Activated CD4-positive, alpha-beta T cell treated with anti-CD3 and anti-CD28 coated beads, Interleukin-2, amount 50 U/mL, for 16 hours (primary cell): Measurements from ENCODE around the gene RNF183.
A peak's percentile ranks its signal among the peaks of the same experiment; 100 is the strongest.

Experiments used
- DNase-seq: peaks from one replicate; pipeline ENCODE4 v3.0.0-alpha.2; 2020

Gene RNF183, protein sequence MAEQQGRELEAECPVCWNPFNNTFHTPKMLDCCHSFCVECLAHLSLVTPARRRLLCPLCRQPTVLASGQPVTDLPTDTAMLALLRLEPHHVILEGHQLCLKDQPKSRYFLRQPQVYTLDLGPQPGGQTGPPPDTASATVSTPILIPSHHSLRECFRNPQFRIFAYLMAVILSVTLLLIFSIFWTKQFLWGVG

DNA sequence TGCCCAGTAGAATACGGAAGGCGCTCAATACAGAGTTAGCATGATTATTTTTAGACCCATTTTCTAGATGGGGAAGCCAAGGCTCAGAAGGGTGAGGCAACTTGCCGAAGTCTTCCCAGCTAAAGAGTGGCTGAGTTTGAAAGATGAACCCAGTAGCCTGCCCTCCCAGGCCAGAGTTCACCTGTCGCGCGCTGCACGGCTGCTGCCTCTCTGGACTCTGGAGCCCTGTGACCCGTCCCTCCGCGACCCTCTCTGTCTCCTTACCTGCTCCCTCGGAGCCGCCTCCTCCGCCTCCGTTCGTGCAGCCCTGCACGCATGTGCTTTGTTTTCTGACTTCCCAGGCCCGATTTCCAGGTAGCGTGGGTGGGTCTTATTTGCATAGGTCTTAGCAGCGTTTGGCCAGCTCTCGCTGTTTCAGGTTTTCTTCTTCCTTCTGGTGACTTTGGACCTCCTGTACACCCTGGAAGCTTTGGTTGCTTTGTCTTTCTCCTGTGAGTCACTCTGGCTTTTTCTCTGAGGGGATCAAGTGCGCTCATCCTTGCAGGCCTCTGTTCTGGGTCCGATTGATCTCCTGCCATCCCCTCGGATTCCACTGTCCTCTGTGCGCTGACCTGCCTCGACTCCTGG is at the start of gene RNF183:
Gene RNF183 (minus strand): TSS at position 585 of the 627 bp plus-strand sequence. CDS start 5,192 bp downstream, outside the sequence.
- no peak for DNase-seq

DNA sequence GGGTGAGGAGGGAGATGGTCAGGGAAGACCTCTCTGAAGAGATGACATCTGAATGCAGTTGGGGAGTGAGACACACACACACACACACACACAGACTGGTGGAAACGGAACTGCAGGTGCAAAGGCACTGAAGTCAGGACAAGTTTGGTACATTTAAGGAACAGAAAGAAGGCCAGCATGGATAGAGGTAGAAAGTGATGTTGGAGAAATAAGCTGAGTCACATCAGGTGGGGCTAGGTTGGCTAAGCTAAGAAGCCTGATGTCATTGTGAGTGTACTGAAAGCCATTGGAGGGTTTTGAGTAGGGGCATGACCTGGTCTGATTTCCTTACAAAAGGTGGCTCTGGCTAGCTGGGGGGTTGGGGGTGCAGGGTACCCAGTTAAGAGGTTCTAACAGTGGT is 49.2 kb upstream of the RNF183 start:
- DNase-seq, result no peak

- no peak for DNase-seq
Measured at GRCh38 chr9:113352006-113352405, 48.8 kb upstream of the RNF183 start.

- DNase-seq, result peak; percentile 76
Measured at GRCh38 chr9:113350937-113351336, 47.8 kb upstream of the RNF183 start.

- DNase-seq, result peak; percentile 50
Measured at GRCh38 chr9:113350107-113350661, 47.0 kb upstream of the RNF183 start.

- peak; percentile 61 for DNase-seq
Measured at GRCh38 chr9:113349445-113350094, 46.4 kb upstream of the RNF183 start, which contains the start of gene BSPRY. Gene BSPRY (plus strand): TSS chr9:113349541. CDS start chr9:113349580, 39 bp downstream.

DNA sequence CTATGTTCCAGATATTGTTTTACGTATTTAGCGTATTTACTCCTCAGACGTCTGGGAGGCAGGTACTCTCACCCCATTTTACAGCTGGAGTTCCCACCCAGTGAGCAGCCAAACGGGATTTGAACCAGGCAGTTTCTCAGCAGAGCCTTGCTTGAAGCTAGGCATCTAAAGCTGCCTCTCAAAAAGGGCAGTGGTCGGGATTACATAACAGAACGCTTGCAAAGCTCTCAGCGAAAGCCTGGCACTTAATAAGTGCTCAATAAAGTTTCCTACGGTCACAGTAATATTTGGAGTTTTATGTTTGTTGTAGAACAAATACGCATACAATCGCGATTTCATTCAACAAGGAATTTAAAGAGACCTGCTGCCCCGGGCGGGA is 45.9 kb upstream of the RNF183 start:
- DNase-seq, result no peak

GRCh38 chr9:113348437-113348836 is 45.3 kb upstream of the RNF183 start:
- no peak for DNase-seq

DNA sequence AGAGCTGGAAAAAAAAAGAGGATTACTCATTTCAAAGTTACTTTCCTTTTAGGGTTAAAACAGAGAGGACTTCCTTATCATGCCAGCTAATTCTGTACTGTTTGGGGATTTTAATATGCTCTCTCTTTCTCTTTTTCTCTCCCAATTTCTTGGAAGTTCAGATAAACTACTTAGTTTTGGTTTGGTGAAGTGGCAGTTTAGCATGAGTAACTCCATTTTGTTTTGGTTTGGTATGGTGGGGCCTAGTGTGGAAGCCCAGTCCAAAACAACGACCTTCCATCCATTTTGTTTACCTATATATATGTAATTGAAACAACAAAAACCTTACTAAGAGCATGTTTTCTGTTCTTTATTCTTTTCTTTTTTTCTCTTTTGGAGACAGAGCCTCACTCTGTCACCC is 42.5 kb upstream of the RNF183 start:
- no peak for DNase-seq

GRCh38 chr9:113345190-113345589 is 42.0 kb upstream of the RNF183 start:
- no peak for DNase-seq

- no peak for DNase-seq
Measured at GRCh38 chr9:113343732-113344231, 40.6 kb upstream of the RNF183 start.

DNA sequence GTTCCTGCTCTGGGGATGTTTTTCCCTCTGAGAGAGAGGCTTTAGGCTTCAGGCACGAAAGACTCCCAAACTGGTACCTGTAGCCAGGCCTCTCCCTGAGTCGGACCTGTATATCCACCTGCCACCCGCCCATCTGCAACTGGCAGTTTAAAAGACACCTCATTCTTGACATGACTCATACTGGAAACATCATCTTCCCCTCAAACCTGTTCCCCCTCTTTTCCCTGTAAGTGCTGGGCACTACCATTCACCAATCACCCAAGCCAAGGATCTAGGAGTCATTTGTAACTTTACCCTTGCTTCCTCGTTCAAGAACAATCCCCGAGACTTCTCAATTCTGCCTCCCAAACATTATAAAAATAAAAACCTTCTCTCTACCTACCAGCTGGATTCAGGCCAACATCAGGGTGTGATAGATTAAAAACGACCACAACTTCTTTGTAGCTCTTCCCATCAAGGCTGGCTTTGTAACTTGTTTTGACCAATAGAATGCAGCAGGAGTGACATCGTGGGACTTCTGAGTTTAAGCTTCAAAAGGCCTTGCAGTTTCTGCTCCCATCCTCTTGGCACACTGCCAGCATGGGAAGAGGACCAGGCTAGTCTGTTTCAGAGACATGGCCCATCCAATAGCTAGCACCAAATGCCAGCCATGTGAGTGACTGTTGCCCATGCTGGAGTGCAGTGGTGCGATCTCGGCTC is 38.7 kb upstream of the RNF183 start:
- no peak for DNase-seq

DNA sequence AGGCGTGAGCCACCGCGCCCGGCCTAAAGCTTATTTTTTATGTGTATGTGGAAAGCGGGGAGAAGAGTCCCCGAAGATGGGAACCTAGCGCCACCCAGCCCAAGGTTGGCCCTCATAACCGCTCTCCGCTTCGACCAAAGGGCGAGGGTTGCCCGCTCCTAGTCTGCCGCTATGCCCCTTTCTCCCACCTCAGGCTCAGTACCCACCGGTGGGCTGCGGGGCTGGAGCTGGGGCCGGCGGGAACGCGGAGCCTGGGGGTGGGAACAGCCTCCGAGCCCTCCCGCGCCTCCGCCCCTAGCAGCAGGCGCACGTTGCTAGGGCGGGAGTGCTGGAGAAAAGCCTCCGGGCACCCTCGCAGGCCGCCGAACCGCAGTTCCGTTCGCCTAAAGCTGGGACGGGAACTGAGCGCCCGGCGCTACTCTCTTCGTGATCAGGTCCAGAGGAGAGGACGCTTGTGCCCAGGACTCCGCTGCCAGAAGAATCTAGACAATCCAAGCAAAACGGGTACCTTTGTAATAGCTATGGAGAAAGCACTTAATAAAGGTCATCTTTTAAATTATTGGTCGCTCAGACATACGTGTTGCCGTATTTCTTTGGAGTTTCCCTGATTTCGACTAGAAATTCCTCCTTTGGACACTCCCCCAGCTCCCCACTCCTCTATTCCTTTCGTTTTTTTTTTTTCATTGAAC is 37.0 kb upstream of the RNF183 start, which contains the start of gene WDR31:
Gene WDR31 (minus strand): TSS at position 265 of the 689 bp plus-strand sequence. CDS start 8,253 bp downstream, outside the sequence.
- DNase-seq, result peak; percentile 88

- no peak for DNase-seq
Measured at GRCh38 chr9:113337714-113338113, 34.5 kb upstream of the RNF183 start.

DNA sequence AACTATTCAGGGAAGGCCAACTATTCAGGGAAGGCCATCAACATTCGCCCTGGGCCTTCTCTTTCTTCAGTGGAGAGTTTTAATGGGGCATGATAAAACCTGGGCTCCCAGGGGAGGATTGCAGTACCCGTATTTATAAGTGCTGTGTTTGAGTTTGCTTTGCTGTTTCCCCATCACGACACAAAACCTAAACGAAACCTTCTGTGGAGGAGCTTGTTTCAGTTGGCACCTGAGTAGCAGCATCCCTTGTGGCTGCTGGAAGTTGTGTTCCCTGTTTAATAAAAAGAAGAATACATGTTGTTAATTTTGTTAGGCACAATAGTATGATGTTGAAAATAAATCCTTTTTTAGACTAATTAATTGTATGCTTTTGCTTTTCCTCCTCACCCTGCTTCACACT is 28.6 kb upstream of the RNF183 start:
- no peak for DNase-seq

DNA sequence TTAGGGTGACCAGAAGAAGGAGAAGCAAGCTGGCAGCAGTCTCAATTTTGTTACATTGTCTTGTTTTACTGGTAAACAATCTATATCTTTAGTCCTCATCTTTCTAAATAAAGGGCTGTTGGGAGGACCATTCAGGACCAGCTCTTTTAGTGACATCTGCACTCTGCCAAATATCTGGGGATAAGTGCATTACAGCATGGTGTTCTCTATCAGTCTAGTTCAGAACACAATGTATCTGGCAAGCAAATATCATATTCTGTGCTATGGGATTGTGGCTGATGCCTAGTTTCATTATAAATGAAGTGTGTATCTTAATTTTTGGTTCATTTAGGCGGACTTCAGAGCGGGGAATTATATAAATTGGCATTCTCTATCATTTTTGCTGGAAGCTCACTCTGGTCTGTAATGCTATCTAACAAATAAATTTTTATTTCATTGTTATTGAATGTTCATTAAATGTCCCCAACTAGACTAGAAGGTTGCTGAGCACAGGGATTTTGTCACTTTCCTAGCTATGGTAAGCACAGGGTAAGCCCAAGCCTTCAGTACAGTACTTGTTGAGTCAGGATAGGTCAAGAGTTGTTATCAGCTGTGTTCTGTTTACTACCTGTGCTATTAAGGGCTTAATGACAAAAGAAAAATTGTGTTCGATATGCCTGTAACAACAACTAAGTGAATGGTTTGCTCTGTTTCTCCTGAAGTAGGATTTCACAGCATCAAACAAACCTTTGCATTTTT is 25.0 kb upstream of the RNF183 start:
- no peak for DNase-seq

DNA sequence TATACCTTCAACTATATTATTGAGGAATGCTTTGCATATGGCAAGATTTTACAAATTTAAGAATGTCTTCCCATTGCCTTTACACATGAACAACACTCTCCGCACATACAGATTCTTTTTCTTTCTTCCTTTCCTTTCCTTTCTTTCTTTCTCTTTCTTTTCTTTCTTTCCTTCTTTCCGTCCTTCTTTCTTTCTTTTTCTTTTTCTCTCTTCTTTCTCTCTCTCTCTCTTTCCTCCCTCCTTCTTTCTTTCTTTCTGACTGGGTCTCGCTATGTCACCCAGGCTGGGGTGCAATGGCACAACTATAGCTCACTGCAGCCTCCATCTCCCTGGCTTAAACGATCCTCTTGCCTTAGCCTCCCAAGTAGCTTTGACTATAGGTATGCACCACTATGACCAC is 23.1 kb upstream of the RNF183 start:
- DNase-seq, result no peak

DNA sequence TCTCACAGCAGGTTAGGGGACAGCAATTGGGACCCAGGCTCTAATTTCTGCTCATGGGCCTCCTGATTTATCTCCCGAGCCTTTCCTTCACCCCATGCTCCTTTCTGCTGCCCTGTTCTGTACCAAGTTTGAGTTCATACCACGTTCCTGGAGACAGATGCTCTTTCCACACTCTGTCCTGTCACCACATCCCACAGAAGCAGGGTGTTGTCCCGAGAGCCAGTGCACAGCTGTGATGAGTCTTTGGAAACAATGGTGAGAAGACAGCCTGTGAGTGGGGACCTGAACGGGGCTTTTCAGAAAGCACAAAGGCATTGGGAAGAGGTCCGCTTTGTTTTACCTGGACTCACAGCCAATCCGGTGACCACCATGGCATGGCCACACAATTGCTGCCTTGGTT is 19.5 kb upstream of the RNF183 start:
- no peak for DNase-seq

- no peak for DNase-seq
Measured at GRCh38 chr9:113320051-113320450, 16.9 kb upstream of the RNF183 start.

- no peak for DNase-seq
Measured at GRCh38 chr9:113319054-113319453, 15.9 kb upstream of the RNF183 start.

DNA sequence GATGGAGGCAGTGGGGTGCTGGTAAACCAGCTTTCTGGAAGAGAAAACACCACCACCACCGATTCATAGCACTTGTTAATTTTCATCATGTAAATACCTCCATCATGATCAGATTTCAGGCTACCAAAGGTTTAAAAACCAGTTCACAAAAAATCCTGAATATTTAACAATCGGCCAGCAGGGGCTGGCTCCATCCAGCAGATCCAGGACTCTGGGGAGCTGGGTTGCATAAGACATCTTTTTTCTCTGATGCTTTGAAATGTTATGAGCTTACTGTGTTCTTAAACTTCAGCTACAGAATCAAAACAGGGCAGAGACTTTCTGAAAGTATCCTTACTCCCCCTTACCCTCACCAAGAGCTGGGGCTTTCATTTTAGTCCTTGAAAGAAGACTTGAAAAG is 14.6 kb upstream of the RNF183 start:
- DNase-seq, result no peak

- no peak for DNase-seq
Measured at GRCh38 chr9:113316030-113316429, 12.9 kb upstream of the RNF183 start.
